ENCODE measurements around the gene IFNGR1. TPM values are rescaled to one million over a fixed set of nuclear protein-coding genes. Genes with fewer than 3 reads are reported as not detected.

The IFNGR1 gene
- total RNA-seq, 2 donors from 2014 or later: 58.2 to 131 TPM

DNA sequence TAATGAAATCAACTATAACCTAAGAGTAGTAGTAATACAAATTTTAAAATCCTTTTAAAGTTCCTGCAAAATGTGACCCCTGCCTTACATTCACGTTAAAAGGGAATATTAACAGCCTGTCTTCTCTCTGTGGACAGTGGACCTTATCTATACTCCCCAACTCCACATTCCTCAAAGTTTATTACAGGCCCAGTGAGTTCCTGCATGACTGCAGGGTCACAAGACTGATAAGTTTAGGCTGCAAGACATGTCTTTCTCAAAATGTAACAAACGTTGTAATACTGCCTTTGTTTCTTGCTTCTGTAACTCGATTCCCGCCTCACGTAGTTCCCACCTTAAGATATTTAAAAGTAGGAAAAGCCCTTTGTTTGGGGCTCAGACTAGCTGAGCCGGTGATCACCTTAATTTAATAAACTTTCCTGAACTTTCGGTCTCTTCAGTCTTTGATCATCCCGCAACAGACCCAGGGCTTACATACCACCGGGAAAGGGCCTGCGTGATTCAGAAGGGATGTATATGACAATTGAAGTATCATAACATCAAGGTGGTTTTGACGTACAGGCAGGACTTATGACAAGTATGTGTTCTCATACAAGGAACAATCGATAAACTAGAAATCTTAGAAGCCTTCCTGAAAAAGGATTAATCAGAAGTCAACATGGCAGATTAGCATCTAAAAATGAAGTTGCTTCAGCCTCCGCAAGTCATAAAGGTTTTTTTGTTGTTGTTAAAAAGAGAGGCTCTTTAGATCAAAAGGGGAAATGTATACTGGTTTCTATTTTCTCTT is 48.7 kb downstream of the IFNGR1 start:
- TF ChIP-seq, protein P1, sequence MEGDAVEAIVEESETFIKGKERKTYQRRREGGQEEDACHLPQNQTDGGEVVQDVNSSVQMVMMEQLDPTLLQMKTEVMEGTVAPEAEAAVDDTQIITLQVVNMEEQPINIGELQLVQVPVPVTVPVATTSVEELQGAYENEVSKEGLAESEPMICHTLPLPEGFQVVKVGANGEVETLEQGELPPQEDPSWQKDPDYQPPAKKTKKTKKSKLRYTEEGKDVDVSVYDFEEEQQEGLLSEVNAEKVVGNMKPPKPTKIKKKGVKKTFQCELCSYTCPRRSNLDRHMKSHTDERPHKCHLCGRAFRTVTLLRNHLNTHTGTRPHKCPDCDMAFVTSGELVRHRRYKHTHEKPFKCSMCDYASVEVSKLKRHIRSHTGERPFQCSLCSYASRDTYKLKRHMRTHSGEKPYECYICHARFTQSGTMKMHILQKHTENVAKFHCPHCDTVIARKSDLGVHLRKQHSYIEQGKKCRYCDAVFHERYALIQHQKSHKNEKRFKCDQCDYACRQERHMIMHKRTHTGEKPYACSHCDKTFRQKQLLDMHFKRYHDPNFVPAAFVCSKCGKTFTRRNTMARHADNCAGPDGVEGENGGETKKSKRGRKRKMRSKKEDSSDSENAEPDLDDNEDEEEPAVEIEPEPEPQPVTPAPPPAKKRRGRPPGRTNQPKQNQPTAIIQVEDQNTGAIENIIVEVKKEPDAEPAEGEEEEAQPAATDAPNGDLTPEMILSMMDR (IDR thresholded peaks at IDR 0.05): no peak
- H3K4me3 ChIP-seq: no peak overlapping the region
- no peak overlapping the region for H3K9ac ChIP-seq (ENCODE audit: low read depth in 2 of 2, low read length in 2 of 2)
- no peaks in the 10 kb centered on the region for H3K4me1 ChIP-seq
- H3K27ac ChIP-seq: no peak overlapping the region
- H3K9me3 ChIP-seq: no peaks in the 10 kb centered on the region
- no peak for DNase-seq
- intact Hi-C loops (cut with DNase I): no loop called here
- H3K36me3 ChIP-seq: no peaks in the 10 kb centered on the region
- H3K27me3 ChIP-seq: no peaks in the 10 kb centered on the region

- intact Hi-C loops (cut with DNase I): no loop called here
- Histone ChIP-seq H3K27me3 (no peaks in the 10 kb centered on the region), H3K9ac (ENCODE audit: low read depth in 2 of 2, low read length in 2 of 2) (no peak overlapping the region), H3K9me3 (no peaks in the 10 kb centered on the region), H3K4me3 (no peak overlapping the region), H3K27ac (no peak overlapping the region), H3K4me1 (no peaks in the 10 kb centered on the region), H3K36me3 (no peaks in the 10 kb centered on the region)
- no peak for DNase-seq
- TF ChIP-seq, protein P1 (IDR thresholded peaks at IDR 0.05): no peak
Measured at GRCh38 chr6:137167702-137168377, 51.3 kb downstream of the IFNGR1 start.

DNA sequence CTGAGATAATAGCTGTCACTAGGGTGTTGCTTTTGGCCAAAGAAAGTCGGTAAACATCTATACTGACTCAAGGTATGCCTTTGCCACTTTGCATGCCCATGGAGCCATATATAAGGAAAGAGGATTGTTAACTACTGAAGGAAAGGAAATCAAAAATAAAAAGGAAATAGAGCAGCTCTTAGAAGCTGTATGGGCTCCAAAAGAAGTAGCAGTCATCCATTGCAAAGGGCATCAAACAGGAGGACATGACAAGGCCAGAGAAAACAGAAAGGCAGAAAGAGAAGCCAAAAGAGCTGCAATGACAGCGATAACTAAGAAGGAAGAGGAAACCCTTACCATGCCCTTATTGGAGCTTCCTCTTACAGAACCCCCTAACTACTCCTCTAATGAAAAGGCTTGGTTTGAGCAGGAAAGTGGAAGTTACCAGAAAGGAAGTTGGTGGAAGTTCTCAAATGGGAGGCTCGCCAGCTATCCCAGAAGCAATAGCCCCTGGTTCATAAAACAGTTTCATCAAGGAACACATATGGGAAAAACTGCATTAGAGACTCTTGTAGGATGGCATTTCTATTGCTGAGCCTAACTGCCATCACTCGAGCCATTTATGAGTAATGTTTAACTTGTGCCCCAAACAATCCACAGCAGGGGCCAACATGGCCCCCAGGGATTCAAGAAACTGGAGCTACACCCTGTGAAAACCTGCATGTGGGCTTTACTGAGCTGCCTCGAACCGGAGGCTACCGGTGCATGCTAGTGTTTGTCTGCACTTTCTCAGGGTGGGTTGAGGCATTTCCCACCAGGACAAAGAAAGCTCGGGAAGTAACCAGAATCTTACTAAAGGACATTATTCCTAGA is 52.7 kb downstream of the IFNGR1 start:
- Histone ChIP-seq H3K4me1 (no peaks in the 10 kb centered on the region), H3K27me3 (no peaks in the 10 kb centered on the region), H3K27ac (no peak overlapping the region), H3K36me3 (no peaks in the 10 kb centered on the region), H3K4me3 (no peak overlapping the region), H3K9me3 (no peaks in the 10 kb centered on the region), H3K9ac (ENCODE audit: low read depth in 2 of 2, low read length in 2 of 2) (no peak overlapping the region)
- DNase-seq: no peak
- TF ChIP-seq, protein P1 (IDR thresholded peaks at IDR 0.05): no peak
- intact Hi-C loops (cut with DNase I): no loop called here

GRCh38 chr6:137165375-137166246 is 53.6 kb downstream of the IFNGR1 start:
- intact Hi-C loops (cut with DNase I): no loop called here
- Histone ChIP-seq H3K27me3 (no peaks in the 10 kb centered on the region), H3K9ac (ENCODE audit: low read depth in 2 of 2, low read length in 2 of 2) (no peak overlapping the region), H3K9me3 (no peaks in the 10 kb centered on the region), H3K4me3 (no peak overlapping the region), H3K36me3 (no peaks in the 10 kb centered on the region), H3K4me1 (no peaks in the 10 kb centered on the region), H3K27ac (no peak overlapping the region)
- TF ChIP-seq, protein P1 (IDR thresholded peaks at IDR 0.05): peak; percentile 17
- peak; percentile 33 for DNase-seq
